Transverse colon (tissue), 4 donors: ENCODE measurements around the gene PDAP1. TPM values are rescaled to one million over a fixed set of nuclear protein-coding genes. Genes with fewer than 3 reads are reported as not detected.
A peak's percentile ranks its signal among the peaks of the same experiment; 100 is the strongest.

Experiments
- DNase-seq: peaks from one replicate; pipeline ENCODE4 v3.0.0-alpha.2; 2019
- H3K27ac ChIP-seq, 4 donors: fragments of 200-600 bp; sonication (generic); 2 replicates each; pipeline ENCODE4 v1.5.1; 2016 to 2018; ENCODE audit warnings: inconsistent platforms in 4 of 4
- H3K27me3 ChIP-seq: fragments of 200-600 bp; sonication (generic); 2 replicates; pipeline ENCODE4 v1.5.1; 2017; ENCODE audit warnings: inconsistent platforms
- H3K36me3 ChIP-seq, 4 donors: fragments of 200-600 bp; sonication (generic); 2 replicates each; pipeline ENCODE4 v1.5.1; 2017 to 2019; ENCODE audit warnings: inconsistent platforms in 4 of 4
- H3K4me1 ChIP-seq, 4 donors: fragments of 200-600 bp; sonication (generic); 2 replicates each; pipeline ENCODE4 v1.5.1; 2017 to 2020; ENCODE audit warnings: inconsistent platforms in 4 of 4
- H3K4me3 ChIP-seq, 4 donors: fragments of 200-600 bp; sonication (generic); 1 replicate in 1 of 4; 2 replicates in 3 of 4; pipeline versions ENCODE4 v1.5.1 to v1.6.1; 2017 to 2019; ENCODE audit warnings: inconsistent platforms in 4 of 4
- H3K9me3 ChIP-seq, 2 donors: fragments of 200-600 bp; sonication (generic); 2 replicates each; pipeline ENCODE4 v1.5.1; 2017 to 2019; ENCODE audit warnings: inconsistent platforms in 2 of 2
- CTCF ChIP-seq, 5 experiments: fragments of 200-600 bp in 3 of 5; fragments of 450-650 bp in 2 of 5; sonication (generic) in 3 of 5; IDR thresholded peaks; 1 replicate in 2 of 5; 2 replicates in 3 of 5; pipeline ENCODE4 v1.5.1; 2016 to 2017; ENCODE audit warnings: antibody characterized with exemption in 5 of 5, inconsistent platforms in 3 of 5, mild to moderate bottlenecking in 2 of 5, moderate library complexity in 1 of 5
- EP300 ChIP-seq: sonication (generic); formaldehyde crosslinking; IDR thresholded peaks from one replicate; pipeline ENCODE4 v1.6.1; 2017; ENCODE audit warnings: antibody characterized with exemption, low read depth
- POLR2A ChIP-seq: fragments of 450-650 bp; IDR thresholded peaks from one replicate; pipeline ENCODE4 v1.6.1; 2016; ENCODE audit warnings: antibody characterized with exemption, mild to moderate bottlenecking, moderate library complexity
- POLR2AphosphoS5 ChIP-seq, 3 donors: sonication (generic); formaldehyde crosslinking; IDR thresholded peaks; one replicate each; pipeline ENCODE4 v1.6.1; 2016; ENCODE audit warnings: antibody characterized with exemption in 3 of 3
- WGBS, 2 donors: methylation state at CpG; one replicate each; pipeline ENCODE4 v1.1.5; 2018; ENCODE audit warnings: low coverage in 1 of 2; 5-methylcytosine and 5-hydroxymethylcytosine counted together
- in situ Hi-C, 4 donors: fragments of 200-750 bp; cut with MboI; loops; one replicate each; pipeline versions ENCODE4 v1.15.0 to v1.15.1; 2017; ENCODE audit warnings: low sequenced_read_pairs in 3 of 4, low pct_ligation_motif_present in 1 of 4, low pct_unique_long_range_greater_than_20kb in 1 of 4
- intact Hi-C: fragments of 100-400 bp; cut with DNase I; formaldehyde crosslinking; loops from one replicate; pipeline ENCODE4 v1.15.1; 2023; ENCODE audit warnings: low total_unique reads
- total RNA-seq, 4 donors: library from RNA; depleted of rRNA; stranded (reverse); fragments of >200 nt; gene quantifications; one replicate each; pipeline ENCODE4 v1.1.0, GENCODE V29; 2016

PDAP1 gene
- total RNA-seq, 4 donors from 2014 or later = 27.7 to 54.9 (median 49.9) TPM

- Histone ChIP-seq H3K4me1 (peaks cover 16 to 40% (median 27%) of the 10 kb centered on the region in 4 donors), H3K36me3 (peaks cover 0 to 39% (median 19%) of the 10 kb centered on the region in 4 donors), H3K9me3 (no peaks in the 10 kb centered on the region), H3K27me3 (no peaks in the 10 kb centered on the region), H3K27ac (peak overlapping the region; percentile 91 to 99 (median 93)), H3K4me3 (peak overlapping the region in 3 of 4 donors; percentile 87 to 99 (median 90))
- no peak for DNase-seq
- in situ Hi-C loops = loop anchor here in 1 of 4 donors (10.0 kb wide), 1 partner anchor 45 kb away; no protein-coding TSS in a partner anchor
- intact Hi-C loops = no loop called here
- no peak for TF ChIP-seq POLR2A
- TF ChIP-seq POLR2AphosphoS5 (IDR thresholded peaks at IDR 0.05) = no peak
- no peak for TF ChIP-seq EP300
- TF ChIP-seq CTCF (IDR thresholded peaks at IDR 0.05) = no peak
- 27 to 33% methylated on average over 3 of the region's 3 CpGs for WGBS, 2 donors
Observed at GRCh38 chr7:99409806-99410205, 1.4 kb upstream of the PDAP1 start.

GRCh38 chr7:99409192-99409572, 785 bp upstream of the PDAP1 start:
- in situ Hi-C loops = no loop called here
- Histone ChIP-seq H3K4me1 (peaks cover 16 to 40% (median 30%) of the 10 kb centered on the region in 4 donors), H3K9me3 (no peaks in the 10 kb centered on the region), H3K4me3 (peak overlapping the region; percentile 85 to 99 (median 88)), H3K27me3 (no peaks in the 10 kb centered on the region), H3K36me3 (peaks cover 0 to 34% (median 16%) of the 10 kb centered on the region in 4 donors), H3K27ac (peak overlapping the region; percentile 91 to 99 (median 93))
- WGBS, 2 donors = 0% methylated on average over 11 to 18 of the region's 18 CpGs
- intact Hi-C loops = no loop called here
- TF ChIP-seq EP300 (no peak), CTCF (IDR thresholded peaks at IDR 0.05) (no peak), POLR2AphosphoS5 (IDR thresholded peaks at IDR 0.05) (no peak), POLR2A (no peak)
- DNase-seq = no peak

- Histone ChIP-seq H3K36me3 (peaks cover 0 to 24% (median 10%) of the 10 kb centered on the region in 4 donors), H3K4me3 (peak overlapping the region; percentile 85 to 99 (median 88)), H3K27me3 (no peaks in the 10 kb centered on the region), H3K4me1 (peaks cover 16 to 40% (median 30%) of the 10 kb centered on the region in 4 donors), H3K27ac (peak overlapping the region; percentile 91 to 99 (median 93)), H3K9me3 (no peaks in the 10 kb centered on the region)
- in situ Hi-C loops = no loop called here
- TF ChIP-seq POLR2AphosphoS5 (IDR thresholded peaks at IDR 0.05) (no peak), POLR2A (no peak), CTCF (IDR thresholded peaks at IDR 0.05) (no peak), EP300 (no peak)
- WGBS, 2 donors = 0% methylated on average over 27 of the region's 28 CpGs; no CpG with 5 or more reads in 1 of the 2 donors
- peak; percentile 50 for DNase-seq
- intact Hi-C loops = no loop called here
Observed at GRCh38 chr7:99407872-99408378, 472 bp downstream of the PDAP1 start.

GRCh38 chr7:99406557-99406956, 1.8 kb downstream of the PDAP1 start:
- Histone ChIP-seq H3K4me1 (peaks cover 16 to 40% (median 30%) of the 10 kb centered on the region in 4 donors), H3K27ac (no peak overlapping the region), H3K36me3 (peaks cover 0 to 17% (median 8%) of the 10 kb centered on the region in 4 donors), H3K27me3 (no peaks in the 10 kb centered on the region), H3K4me3 (no peak overlapping the region), H3K9me3 (no peaks in the 10 kb centered on the region)
- WGBS, 2 donors = 44 to 57% methylated on average over 1 of the region's 1 CpG
- in situ Hi-C loops (no loop called here), intact Hi-C loops (no loop called here)
- no peak for DNase-seq
- TF ChIP-seq EP300 = no peak
- no peak for TF ChIP-seq CTCF (IDR thresholded peaks at IDR 0.05)
- no peak for TF ChIP-seq POLR2A
- TF ChIP-seq POLR2AphosphoS5 (IDR thresholded peaks at IDR 0.05) = no peak
